OCI-LY1 (cell line): ENCODE measurements around the gene SLC7A14.

Experiments used
- H2AFZ ChIP-seq: fragments of 200-600 bp; sonication (generic), shearing (Covaris generic); 2 replicates; pipeline ENCODE4 v1.6.0; 2014; ENCODE audit warnings: antibody characterized with exemption, mild to moderate bottlenecking, low read length
- H3F3A ChIP-seq: fragments of 200-600 bp; sonication (generic), shearing (Covaris generic); 2 replicates; pipeline ENCODE4 v1.6.0; 2014; ENCODE audit warnings: mild to moderate bottlenecking, antibody characterized with exemption, low read length, moderate library complexity; ENCODE audit not compliant: insufficient read depth
- H3K27ac ChIP-seq: fragments of 200-600 bp; sonication (generic); 2 replicates; pipeline ENCODE4 v1.5.1; 2014; ENCODE audit warnings: low read length, mixed run types, mild to moderate bottlenecking, low read depth; ENCODE audit not compliant: poor library complexity, severe bottlenecking
- H3K27me3 ChIP-seq: fragments of 200-600 bp; sonication (generic); 2 replicates; pipeline ENCODE4 v1.6.0; 2014; ENCODE audit warnings: antibody characterized with exemption, mild to moderate bottlenecking, low read length, moderate library complexity; ENCODE audit not compliant: insufficient read depth
- H3K36me3 ChIP-seq: fragments of 200-600 bp; sonication (generic); 2 replicates; pipeline ENCODE4 v1.6.1; 2014; ENCODE audit warnings: mild to moderate bottlenecking, antibody characterized with exemption, low read length, moderate library complexity, mixed read lengths; ENCODE audit not compliant: insufficient read depth
- H3K4me1 ChIP-seq: fragments of 200-600 bp; sonication (generic); 2 replicates; pipeline ENCODE4 v1.5.1; 2014; ENCODE audit warnings: mild to moderate bottlenecking, low read length, moderate library complexity; ENCODE audit not compliant: insufficient read depth, severe bottlenecking
- H3K4me2 ChIP-seq: fragments of 200-600 bp; sonication (generic), shearing (Covaris generic); 2 replicates; pipeline ENCODE4 v1.6.1; 2014; ENCODE audit warnings: low read length
- H3K4me3 ChIP-seq: fragments of 200-600 bp; sonication (generic); 2 replicates; pipeline ENCODE4 v1.5.1; 2014; ENCODE audit warnings: low read length, low read depth, mild to moderate bottlenecking, mixed read lengths; ENCODE audit not compliant: poor library complexity, severe bottlenecking
- H3K79me2 ChIP-seq: fragments of 200-600 bp; shearing (Covaris generic); 2 replicates; pipeline ENCODE4 v1.6.1; 2016; ENCODE audit warnings: mixed run types, low read length, mixed read lengths; ENCODE audit not compliant: insufficient read depth
- H3K9ac ChIP-seq: fragments of 200-600 bp; sonication (generic), shearing (Covaris generic); 2 replicates; pipeline ENCODE4 v1.6.1; 2014; ENCODE audit warnings: mild to moderate bottlenecking, low read length, mixed read lengths
- H3K9me2 ChIP-seq: fragments of 200-600 bp; sonication (generic), shearing (Covaris generic); 2 replicates; pipeline ENCODE4 v1.6.1; 2014; ENCODE audit warnings: low read depth, mild to moderate bottlenecking, low read length, mixed read lengths
- H3K9me3 ChIP-seq: fragments of 200-600 bp; shearing (Covaris generic); 2 replicates; pipeline ENCODE4 v1.6.1; 2014; ENCODE audit warnings: low read length, mixed read lengths
- H4K20me1 ChIP-seq: fragments of 200-600 bp; sonication (generic), shearing (Covaris generic); 2 replicates; pipeline ENCODE4 v1.6.0; 2016; ENCODE audit warnings: mild to moderate bottlenecking, low read length; ENCODE audit not compliant: insufficient read depth
- EZH2 ChIP-seq: fragments of 200-600 bp; sonication (generic), shearing (Covaris generic); IDR thresholded peaks from 2 replicates; pipeline ENCODE4 v1.8.0; 2017; ENCODE audit warnings: borderline replicate concordance, mixed run types, mild to moderate bottlenecking, antibody characterized with exemption, low read length, moderate library complexity, mixed read lengths
- TF ChIP-seq, protein P1 (sequence below): fragments of 200-600 bp; sonication (generic), shearing (Covaris generic); IDR thresholded peaks from 2 replicates; pipeline ENCODE4 v1.5.1; 2017; ENCODE audit warnings: mild to moderate bottlenecking, antibody characterized with exemption, low read length, moderate library complexity, mixed read lengths

Gene SLC7A14

DNA sequence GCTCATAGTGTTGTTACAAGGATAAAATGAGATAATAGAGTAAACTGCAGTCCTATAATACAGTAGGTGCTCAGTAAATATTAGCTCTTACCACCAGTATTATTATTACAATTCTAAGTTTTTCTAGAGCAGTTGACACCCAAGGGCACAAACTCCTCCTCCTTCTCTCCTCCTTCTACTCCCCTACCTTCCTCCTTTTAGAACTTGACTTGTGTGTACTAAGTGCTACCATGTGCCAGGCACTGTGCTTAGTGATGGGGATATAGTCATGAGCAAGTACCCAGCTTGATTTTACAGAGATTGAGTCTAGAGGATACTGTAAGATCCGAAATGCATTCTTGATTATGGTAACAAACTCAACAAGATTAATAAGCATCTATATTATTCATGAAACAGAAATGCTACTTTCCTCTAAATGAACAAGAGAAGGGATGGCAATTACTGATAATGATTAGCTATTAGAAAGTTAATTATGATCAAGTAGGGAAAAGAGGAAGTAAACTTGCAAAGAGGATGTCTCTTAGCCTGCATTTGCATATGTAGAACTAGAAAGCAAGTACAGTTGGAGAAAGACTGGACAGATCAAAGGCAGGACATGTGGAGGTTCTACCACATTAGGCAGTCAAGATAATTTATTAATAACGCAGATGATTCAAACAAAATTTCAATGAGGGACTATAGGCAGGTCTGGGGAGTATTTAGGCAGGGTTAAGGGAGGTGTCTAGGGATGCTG, 94.9 kb downstream of the SLC7A14 start:
- Histone ChIP-seq H3K4me3 (no peak overlapping the region), H3F3A (no peaks in the 10 kb centered on the region), H3K27ac (no peak overlapping the region), H3K79me2 (no peaks in the 10 kb centered on the region), H3K36me3 (no peaks in the 10 kb centered on the region), H3K9ac (no peak overlapping the region), H2AFZ (no peak overlapping the region), H3K9me2 (no peaks in the 10 kb centered on the region), H3K27me3 (no peaks in the 10 kb centered on the region), H3K9me3 (no peaks in the 10 kb centered on the region), H3K4me1 (no peaks in the 10 kb centered on the region), H3K4me2 (no peak overlapping the region), H4K20me1 (no peaks in the 10 kb centered on the region)
- no peak for TF ChIP-seq EZH2
- TF ChIP-seq, protein P1, sequence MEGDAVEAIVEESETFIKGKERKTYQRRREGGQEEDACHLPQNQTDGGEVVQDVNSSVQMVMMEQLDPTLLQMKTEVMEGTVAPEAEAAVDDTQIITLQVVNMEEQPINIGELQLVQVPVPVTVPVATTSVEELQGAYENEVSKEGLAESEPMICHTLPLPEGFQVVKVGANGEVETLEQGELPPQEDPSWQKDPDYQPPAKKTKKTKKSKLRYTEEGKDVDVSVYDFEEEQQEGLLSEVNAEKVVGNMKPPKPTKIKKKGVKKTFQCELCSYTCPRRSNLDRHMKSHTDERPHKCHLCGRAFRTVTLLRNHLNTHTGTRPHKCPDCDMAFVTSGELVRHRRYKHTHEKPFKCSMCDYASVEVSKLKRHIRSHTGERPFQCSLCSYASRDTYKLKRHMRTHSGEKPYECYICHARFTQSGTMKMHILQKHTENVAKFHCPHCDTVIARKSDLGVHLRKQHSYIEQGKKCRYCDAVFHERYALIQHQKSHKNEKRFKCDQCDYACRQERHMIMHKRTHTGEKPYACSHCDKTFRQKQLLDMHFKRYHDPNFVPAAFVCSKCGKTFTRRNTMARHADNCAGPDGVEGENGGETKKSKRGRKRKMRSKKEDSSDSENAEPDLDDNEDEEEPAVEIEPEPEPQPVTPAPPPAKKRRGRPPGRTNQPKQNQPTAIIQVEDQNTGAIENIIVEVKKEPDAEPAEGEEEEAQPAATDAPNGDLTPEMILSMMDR, result no peak

- no peaks in the 10 kb centered on the region for H3K4me1 ChIP-seq
These were observed 97.1 kb downstream of the SLC7A14 start for GRCh38 chr3:170488802-170489201.

GRCh38 chr3:170487031-170487430, 98.8 kb downstream of the SLC7A14 start:
- no peak overlapping the region for H3K4me2 ChIP-seq
- no peak overlapping the region for H3K9ac ChIP-seq
- no peaks in the 10 kb centered on the region for H3F3A ChIP-seq
- H3K79me2 ChIP-seq, result no peaks in the 10 kb centered on the region
- no peaks in the 10 kb centered on the region for H3K9me2 ChIP-seq
- no peak overlapping the region for H3K27ac ChIP-seq
- H3K4me3 ChIP-seq, result no peak overlapping the region
- no peaks in the 10 kb centered on the region for H4K20me1 ChIP-seq
- H3K4me1 ChIP-seq, result no peaks in the 10 kb centered on the region
- H3K36me3 ChIP-seq, result no peaks in the 10 kb centered on the region
- H3K27me3 ChIP-seq, result no peaks in the 10 kb centered on the region
- H2AFZ ChIP-seq, result no peak overlapping the region
- H3K9me3 ChIP-seq, result no peaks in the 10 kb centered on the region
- TF ChIP-seq, protein P1, result no peak
- no peak for TF ChIP-seq EZH2

More at GRCh38 chr3:170488802-170489201, 97.1 kb downstream of the SLC7A14 start:
- Histone ChIP-seq H3K4me3 (no peak overlapping the region), H3K9me2 (no peaks in the 10 kb centered on the region), H3K4me2 (no peak overlapping the region), H3F3A (no peaks in the 10 kb centered on the region), H3K9me3 (no peaks in the 10 kb centered on the region), H4K20me1 (no peaks in the 10 kb centered on the region), H3K9ac (no peak overlapping the region), H3K79me2 (no peaks in the 10 kb centered on the region), H3K36me3 (no peaks in the 10 kb centered on the region), H3K27me3 (no peaks in the 10 kb centered on the region), H2AFZ (no peak overlapping the region), H3K27ac (no peak overlapping the region)
- TF ChIP-seq, protein P1, result no peak
- no peak for TF ChIP-seq EZH2
